ENCODE data around the gene LRRC47. TPM values are rescaled to one million over a fixed set of nuclear protein-coding genes. Genes with fewer than 3 reads are reported as not detected.

The LRRC47 gene
- polyA plus RNA-seq, 1 of the 3 experiments (the other 2 are of a cell fraction): 34.6 TPM

DNA sequence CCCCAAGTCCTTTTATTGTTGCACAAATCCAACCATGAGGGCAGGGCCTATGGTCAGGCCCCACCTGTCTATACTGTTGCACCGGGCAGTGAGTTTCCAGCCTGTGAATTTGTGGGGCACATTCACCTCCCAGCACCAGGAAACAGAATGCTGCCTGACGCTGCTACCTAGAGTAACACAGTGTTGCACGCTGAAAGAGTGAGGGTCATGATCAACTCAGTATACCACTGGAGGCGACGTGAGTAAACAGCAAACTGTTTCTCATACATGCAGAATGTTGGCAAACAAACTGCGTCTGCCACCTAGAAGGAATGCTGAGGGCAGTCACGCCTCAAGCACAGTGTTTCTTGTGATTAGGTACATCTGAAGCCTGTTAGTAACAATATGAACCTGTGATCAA is 13.4 kb upstream of the LRRC47 start:
- H3F3A ChIP-seq (replicated peaks; ENCODE audit: insufficient read depth): no peaks in the 10 kb centered on the region
- no peak overlapping the region for H3K4me2 ChIP-seq
- ChIA-PET CTCF (interaction anchor here (1.8 kb wide), 1 partner anchor 8 kb away, joined by 7 read pairs; no protein-coding TSS in a partner anchor), POLR2A (no interaction called here)
- no peaks in the 10 kb centered on the region for H3K27me3 ChIP-seq (ENCODE audit: insufficient read depth)
- peaks cover 0 to 1% of the 10 kb centered on the region in 2 experiments for H3K36me3 ChIP-seq (replicated peaks in 1 of 2; ENCODE audit: control insufficient read depth in 1 of 2, insufficient read depth in 2 of 2, low read length in 1 of 2)
- DNase-seq: no peak
- H3K4me3 ChIP-seq (ENCODE audit: low read depth in 2 of 2, low read length in 1 of 2): no peak overlapping the region
- WGBS (ENCODE audit: low lambda C conversion rate): 75% methylated on average over 3 of the region's 7 CpGs
- H3K9me2 ChIP-seq: no peaks in the 10 kb centered on the region
- H3K27ac ChIP-seq (ENCODE audit: low read depth in 2 of 2, low read length in 1 of 2): no peak overlapping the region
- no peaks in the 10 kb centered on the region for H4K20me1 ChIP-seq (ENCODE audit: insufficient read depth)
- H3K9me3 ChIP-seq: no peaks in the 10 kb centered on the region
- no peaks in the 10 kb centered on the region for H3K79me2 ChIP-seq (ENCODE audit: insufficient read depth)
- H3K4me1 ChIP-seq (ENCODE audit: control insufficient read depth in 1 of 2, insufficient read depth in 2 of 2, low read depth in 1 of 2, low read length in 1 of 2): peaks cover 0 to 4% of the 10 kb centered on the region in 2 experiments; a peak in 1 of 4 replicates
- TF ChIP-seq POLR2AphosphoS5 (IDR thresholded peaks at IDR 0.05; ENCODE audit: low read depth, low read length): no peak
- TF ChIP-seq NFIC (IDR thresholded peaks at IDR 0.05; ENCODE audit: borderline replicate concordance): no peak
- no peak for TF ChIP-seq GABPA (IDR thresholded peaks at IDR 0.05; ENCODE audit: low read depth)
- no peak for TF ChIP-seq MEF2A (IDR thresholded peaks at IDR 0.05; ENCODE audit: borderline replicate concordance, low read depth)
- TF ChIP-seq, protein P1, sequence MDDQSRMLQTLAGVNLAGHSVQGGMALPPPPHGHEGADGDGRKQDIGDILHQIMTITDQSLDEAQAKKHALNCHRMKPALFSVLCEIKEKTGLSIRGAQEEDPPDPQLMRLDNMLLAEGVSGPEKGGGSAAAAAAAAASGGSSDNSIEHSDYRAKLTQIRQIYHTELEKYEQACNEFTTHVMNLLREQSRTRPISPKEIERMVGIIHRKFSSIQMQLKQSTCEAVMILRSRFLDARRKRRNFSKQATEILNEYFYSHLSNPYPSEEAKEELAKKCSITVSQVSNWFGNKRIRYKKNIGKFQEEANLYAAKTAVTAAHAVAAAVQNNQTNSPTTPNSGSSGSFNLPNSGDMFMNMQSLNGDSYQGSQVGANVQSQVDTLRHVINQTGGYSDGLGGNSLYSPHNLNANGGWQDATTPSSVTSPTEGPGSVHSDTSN (IDR thresholded peaks at IDR 0.05): no peak
- no peak for TF ChIP-seq RAD21 (IDR thresholded peaks at IDR 0.05; ENCODE audit: low read length)
- TF ChIP-seq, protein P2, sequence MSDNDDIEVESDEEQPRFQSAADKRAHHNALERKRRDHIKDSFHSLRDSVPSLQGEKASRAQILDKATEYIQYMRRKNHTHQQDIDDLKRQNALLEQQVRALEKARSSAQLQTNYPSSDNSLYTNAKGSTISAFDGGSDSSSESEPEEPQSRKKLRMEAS (IDR thresholded peaks at IDR 0.05; ENCODE audit: low read depth): no peak
- no peak for TF ChIP-seq GATA2 (CRISPR knock-in tag; IDR thresholded peaks at IDR 0.05)
- TF ChIP-seq RXRA (IDR thresholded peaks at IDR 0.05; ENCODE audit: borderline replicate concordance, low read depth): no peak
- TF ChIP-seq TCF12 (IDR thresholded peaks at IDR 0.05): no peak
- no peak for TF ChIP-seq MXI1 (IDR thresholded peaks at IDR 0.05; ENCODE audit: low read depth, low read length)
- TF ChIP-seq FOXM1 (IDR thresholded peaks at IDR 0.05; ENCODE audit: low read depth): no peak
- TF ChIP-seq RFX5 (IDR thresholded peaks at IDR 0.05; ENCODE audit: low read length): no peak
- no peak for TF ChIP-seq RCOR1 (IDR thresholded peaks at IDR 0.05; ENCODE audit: low read length)
- no peak overlapping the region for H2AFZ ChIP-seq (ENCODE audit: low read depth)
- H3K9ac ChIP-seq: no peak overlapping the region

DNA sequence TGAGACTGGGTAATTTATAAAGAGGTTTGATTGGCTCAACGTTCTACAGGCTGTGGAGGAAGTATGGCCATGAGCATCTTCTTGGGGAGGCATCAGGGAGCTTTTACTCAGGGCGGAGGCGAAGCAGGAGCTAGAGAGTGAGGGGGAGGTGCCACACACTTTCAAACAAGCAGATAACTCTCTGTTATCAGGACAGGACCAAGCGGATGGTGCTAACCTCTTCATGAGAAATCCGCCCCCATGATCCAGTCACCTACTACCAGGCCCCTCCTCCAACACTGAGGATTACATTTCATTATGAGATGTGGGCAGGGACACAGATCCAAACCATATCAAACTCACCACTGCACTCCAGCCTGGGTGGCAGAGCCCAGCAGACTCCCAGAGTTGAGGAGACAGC is 11.5 kb upstream of the LRRC47 start:
- Histone ChIP-seq H3K4me1 (ENCODE audit: control insufficient read depth in 1 of 2, insufficient read depth in 2 of 2, low read depth in 1 of 2, low read length in 1 of 2) (peaks cover 0 to 4% of the 10 kb centered on the region in 2 experiments; a peak in 1 of 4 replicates), H3K9me3 (no peaks in the 10 kb centered on the region), H3K4me3 (ENCODE audit: low read depth in 2 of 2, low read length in 1 of 2) (no peak overlapping the region), H4K20me1 (ENCODE audit: insufficient read depth) (no peaks in the 10 kb centered on the region), H3K4me2 (no peak overlapping the region), H2AFZ (ENCODE audit: low read depth) (no peak overlapping the region), H3K27ac (ENCODE audit: low read depth in 2 of 2, low read length in 1 of 2) (no peak overlapping the region), H3K79me2 (ENCODE audit: insufficient read depth) (no peaks in the 10 kb centered on the region), H3F3A (replicated peaks; ENCODE audit: insufficient read depth) (no peaks in the 10 kb centered on the region), H3K36me3 (replicated peaks in 1 of 2; ENCODE audit: control insufficient read depth in 1 of 2, insufficient read depth in 2 of 2, low read length in 1 of 2) (no peaks in the 10 kb centered on the region), H3K9me2 (no peaks in the 10 kb centered on the region), H3K27me3 (ENCODE audit: insufficient read depth) (no peaks in the 10 kb centered on the region), H3K9ac (no peak overlapping the region)
- WGBS (ENCODE audit: low lambda C conversion rate): 56% methylated on average over 5 of the region's 5 CpGs
- CTCF ChIA-PET: interaction anchor here (0.8 kb wide), 1 partner anchor 32 kb away, joined by 3 read pairs; no protein-coding TSS in a partner anchor
- POLR2A ChIA-PET: no interaction called here
- DNase-seq: no peak
- TF ChIP-seq, protein P2 (IDR thresholded peaks at IDR 0.05; ENCODE audit: low read depth): no peak
- TF ChIP-seq CHD2 (IDR thresholded peaks at IDR 0.05; ENCODE audit: low read length, partially characterized antibody) (no peak), GATA2 (CRISPR knock-in tag; IDR thresholded peaks at IDR 0.05) (no peak), NFIC (IDR thresholded peaks at IDR 0.05; ENCODE audit: borderline replicate concordance) (no peak), EZH2phosphoT487 (IDR thresholded peaks at IDR 0.05; ENCODE audit: borderline replicate concordance, low read depth) (no peak), RAD21 (IDR thresholded peaks at IDR 0.05; ENCODE audit: low read length) (no peak), RCOR1 (IDR thresholded peaks at IDR 0.05; ENCODE audit: low read length) (no peak), YY1 (IDR thresholded peaks at IDR 0.05; ENCODE audit: low read depth) (no peak), NRF1 (IDR thresholded peaks at IDR 0.05; ENCODE audit: low read depth, low read length) (no peak), RFX5 (IDR thresholded peaks at IDR 0.05; ENCODE audit: low read length) (no peak), TAF1 (IDR thresholded peaks at IDR 0.05; ENCODE audit: borderline replicate concordance, low read depth, low read length) (no peak)
- TF ChIP-seq, protein P1 (IDR thresholded peaks at IDR 0.05): no peak
- TF ChIP-seq, protein P3, sequence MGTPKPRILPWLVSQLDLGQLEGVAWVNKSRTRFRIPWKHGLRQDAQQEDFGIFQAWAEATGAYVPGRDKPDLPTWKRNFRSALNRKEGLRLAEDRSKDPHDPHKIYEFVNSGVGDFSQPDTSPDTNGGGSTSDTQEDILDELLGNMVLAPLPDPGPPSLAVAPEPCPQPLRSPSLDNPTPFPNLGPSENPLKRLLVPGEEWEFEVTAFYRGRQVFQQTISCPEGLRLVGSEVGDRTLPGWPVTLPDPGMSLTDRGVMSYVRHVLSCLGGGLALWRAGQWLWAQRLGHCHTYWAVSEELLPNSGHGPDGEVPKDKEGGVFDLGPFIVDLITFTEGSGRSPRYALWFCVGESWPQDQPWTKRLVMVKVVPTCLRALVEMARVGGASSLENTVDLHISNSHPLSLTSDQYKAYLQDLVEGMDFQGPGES (IDR thresholded peaks at IDR 0.05; ENCODE audit: low read depth, low read length): no peak
- TF ChIP-seq, protein P4, sequence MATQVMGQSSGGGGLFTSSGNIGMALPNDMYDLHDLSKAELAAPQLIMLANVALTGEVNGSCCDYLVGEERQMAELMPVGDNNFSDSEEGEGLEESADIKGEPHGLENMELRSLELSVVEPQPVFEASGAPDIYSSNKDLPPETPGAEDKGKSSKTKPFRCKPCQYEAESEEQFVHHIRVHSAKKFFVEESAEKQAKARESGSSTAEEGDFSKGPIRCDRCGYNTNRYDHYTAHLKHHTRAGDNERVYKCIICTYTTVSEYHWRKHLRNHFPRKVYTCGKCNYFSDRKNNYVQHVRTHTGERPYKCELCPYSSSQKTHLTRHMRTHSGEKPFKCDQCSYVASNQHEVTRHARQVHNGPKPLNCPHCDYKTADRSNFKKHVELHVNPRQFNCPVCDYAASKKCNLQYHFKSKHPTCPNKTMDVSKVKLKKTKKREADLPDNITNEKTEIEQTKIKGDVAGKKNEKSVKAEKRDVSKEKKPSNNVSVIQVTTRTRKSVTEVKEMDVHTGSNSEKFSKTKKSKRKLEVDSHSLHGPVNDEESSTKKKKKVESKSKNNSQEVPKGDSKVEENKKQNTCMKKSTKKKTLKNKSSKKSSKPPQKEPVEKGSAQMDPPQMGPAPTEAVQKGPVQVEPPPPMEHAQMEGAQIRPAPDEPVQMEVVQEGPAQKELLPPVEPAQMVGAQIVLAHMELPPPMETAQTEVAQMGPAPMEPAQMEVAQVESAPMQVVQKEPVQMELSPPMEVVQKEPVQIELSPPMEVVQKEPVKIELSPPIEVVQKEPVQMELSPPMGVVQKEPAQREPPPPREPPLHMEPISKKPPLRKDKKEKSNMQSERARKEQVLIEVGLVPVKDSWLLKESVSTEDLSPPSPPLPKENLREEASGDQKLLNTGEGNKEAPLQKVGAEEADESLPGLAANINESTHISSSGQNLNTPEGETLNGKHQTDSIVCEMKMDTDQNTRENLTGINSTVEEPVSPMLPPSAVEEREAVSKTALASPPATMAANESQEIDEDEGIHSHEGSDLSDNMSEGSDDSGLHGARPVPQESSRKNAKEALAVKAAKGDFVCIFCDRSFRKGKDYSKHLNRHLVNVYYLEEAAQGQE (IDR thresholded peaks at IDR 0.05; ENCODE audit: low read depth, low read length): no peak

All from SK-N-SH (cell line).